NAMALWA (cell line): Measurements from ENCODE around the gene STK11.
A peak's percentile ranks its signal among the peaks of the same experiment; 100 is the strongest.

Experiments
- DNase-seq: peaks from one replicate; pipeline ENCODE4 v3.0.0-alpha.2; 2015; ENCODE audit warnings: low spot score

The STK11 gene

GRCh38 chr19:1274081-1274851 lies 68.7 kb downstream of the STK11 start:
- DNase-seq: no peak

GRCh38 chr19:1274852-1275259 lies 69.3 kb downstream of the STK11 start:
- no peak for DNase-seq

- peak; percentile 98 for DNase-seq
These were observed 69.8 kb downstream of the STK11 start, which contains the start of gene FAM174C for GRCh38 chr19:1275260-1275975. Gene FAM174C (plus strand): TSS chr19:1275530. CDS start chr19:1275550, 20 bp downstream.

- DNase-seq: no peak
These were observed 70.5 kb downstream of the STK11 start for GRCh38 chr19:1275976-1276627.

GRCh38 chr19:1276628-1277022 lies 71.0 kb downstream of the STK11 start:
- peak; percentile 70 for DNase-seq

GRCh38 chr19:1277061-1277460 lies 71.5 kb downstream of the STK11 start:
- DNase-seq: no peak
